SK-N-SH (cell line): Measurements from ENCODE around the gene LPIN2. TPM values are rescaled to one million over a fixed set of nuclear protein-coding genes. Genes with fewer than 3 reads are reported as not detected.

Experiments used
- CTCF ChIA-PET: fragments of 300-600, 350-600 bp; formaldehyde crosslinking; extraction: SDS; loops from one replicate; lab custom pipeline; 2021; lab: Yijun Ruan, JAX
- POLR2A ChIA-PET: fragments of 350-600 bp; sonication (Branson Sonifier 250); formaldehyde crosslinking; extraction: SDS; loops from one replicate; lab custom pipeline; 2020; ENCODE audit warnings: antibody characterized with exemption, inconsistent platforms; lab: Yijun Ruan, JAX
- DNase-seq: peaks from one replicate; pipeline ENCODE4 v3.0.0; 2012
- H2AFZ ChIP-seq: fragments of 200-600 bp; sonication (generic); 2 replicates; pipeline ENCODE4 v1.8.1; 2016; ENCODE audit warnings: antibody characterized with exemption, mild to moderate bottlenecking, low read depth
- H3F3A ChIP-seq: fragments of 200-600 bp; sonication (generic); replicated peaks from 2 replicates; pipeline ENCODE3; 2016; ENCODE audit warnings: antibody characterized with exemption, mild to moderate bottlenecking; ENCODE audit not compliant: insufficient read depth
- H3K27ac ChIP-seq, 2 experiments: fragments of 200-500 bp in 1 of 2; fragments of 200-600 bp in 1 of 2; sonication (Bioruptor generic) in 1 of 2; sonication (generic), shearing (Covaris generic) in 1 of 2; 2 replicates each; pipeline versions ENCODE4 v1.5.1 to v1.6.1; 2014 to 2016; ENCODE audit warnings: low read depth in 2 of 2, inconsistent platforms in 1 of 2, low read length in 1 of 2, mild to moderate bottlenecking in 1 of 2, mixed read lengths in 1 of 2
- H3K27me3 ChIP-seq: fragments of 200-600 bp; sonication (generic), shearing (Covaris generic); 2 replicates; pipeline ENCODE4 v1.6.1; 2016; ENCODE audit warnings: mixed run types; ENCODE audit not compliant: insufficient read depth
- H3K36me3 ChIP-seq, 2 experiments: fragments of 200-500 bp in 1 of 2; fragments of 200-600 bp in 1 of 2; sonication (Bioruptor generic) in 1 of 2; sonication (generic) in 1 of 2; replicated peaks in 1 of 2; 2 replicates each; pipeline versions ENCODE3 to v1.5.1; 2014 to 2016; ENCODE audit warnings: low read length in 1 of 2, mild to moderate bottlenecking in 1 of 2; ENCODE audit not compliant: insufficient read depth in 2 of 2, control insufficient read depth in 1 of 2
- H3K4me1 ChIP-seq, 2 experiments: fragments of 200-500 bp in 1 of 2; fragments of 200-600 bp in 1 of 2; sonication (Bioruptor generic) in 1 of 2; sonication (generic), shearing (Covaris generic) in 1 of 2; 2 replicates each; pipeline versions ENCODE4 v1.5.1 to v1.6.1; 2014 to 2016; ENCODE audit warnings: low read depth in 1 of 2, low read length in 1 of 2, mixed run types in 1 of 2; ENCODE audit not compliant: insufficient read depth in 2 of 2, control insufficient read depth in 1 of 2
- H3K4me2 ChIP-seq: fragments of 200-600 bp; sonication (generic), shearing (Covaris generic); 2 replicates; pipeline ENCODE4 v1.6.1; 2017; ENCODE audit warnings: mixed run types
- H3K4me3 ChIP-seq, 2 experiments: fragments of 200-500 bp in 1 of 2; fragments of 200-600 bp in 1 of 2; sonication (Bioruptor generic) in 1 of 2; sonication (generic), shearing (Covaris generic) in 1 of 2; 2 replicates each; pipeline versions ENCODE4 v1.5.1 to v1.8.1; 2014 to 2016; ENCODE audit warnings: low read depth in 2 of 2, inconsistent platforms in 1 of 2, low read length in 1 of 2, mild to moderate bottlenecking in 1 of 2, mixed read lengths in 1 of 2, moderate library complexity in 1 of 2
- H3K79me2 ChIP-seq: fragments of 200-600 bp; sonication (generic); 2 replicates; pipeline ENCODE4 v1.8.1; 2017; ENCODE audit warnings: mild to moderate bottlenecking; ENCODE audit not compliant: insufficient read depth
- H3K9ac ChIP-seq: fragments of 200-600 bp; sonication (generic); 2 replicates; pipeline ENCODE4 v1.6.1; 2017; ENCODE audit warnings: mixed run types
- H3K9me2 ChIP-seq: fragments of 200-600 bp; sonication (generic); 2 replicates; pipeline ENCODE4 v1.6.1; 2017; ENCODE audit warnings: mixed run types
- H3K9me3 ChIP-seq: fragments of 200-600 bp; sonication (generic); 2 replicates; pipeline ENCODE4 v1.6.1; 2017; ENCODE audit warnings: mixed run types, mild to moderate bottlenecking, moderate library complexity
- H4K20me1 ChIP-seq: fragments of 200-600 bp; sonication (generic); 2 replicates; pipeline ENCODE4 v1.6.1; 2017; ENCODE audit warnings: mild to moderate bottlenecking, mixed run types; ENCODE audit not compliant: insufficient read depth
- CHD2 ChIP-seq: fragments of 150-350 bp; IDR thresholded peaks from 2 replicates; pipeline ENCODE4 v1.6.1; 2018; ENCODE audit warnings: low read length; ENCODE audit not compliant: partially characterized antibody
- EP300 ChIP-seq, 2 experiments: IDR thresholded peaks; 2 replicates each; pipeline versions ENCODE4 v1.4.0 to v1.6.1; 2012; ENCODE audit warnings: borderline replicate concordance in 1 of 2, low read depth in 1 of 2, low read length in 1 of 2
- MAX ChIP-seq: IDR thresholded peaks from 2 replicates; pipeline ENCODE4 v1.4.0; 2012; ENCODE audit warnings: low read depth
- MXI1 ChIP-seq: IDR thresholded peaks from 2 replicates; pipeline ENCODE4 v1.6.1; 2012; ENCODE audit warnings: mild to moderate bottlenecking, low read depth, low read length, improper control_type of control experiment
- NRF1 ChIP-seq: IDR thresholded peaks from 2 replicates; pipeline ENCODE4 v1.6.1; 2012; ENCODE audit warnings: low read depth, mild to moderate bottlenecking, low read length
- POLR2AphosphoS5 ChIP-seq: IDR thresholded peaks from 2 replicates; pipeline ENCODE4 v1.6.1; 2012; ENCODE audit warnings: low read depth, low read length
- RFX5 ChIP-seq: IDR thresholded peaks from 2 replicates; pipeline ENCODE4 v1.6.1; 2012; ENCODE audit warnings: mild to moderate bottlenecking, improper control_type of control experiment, low read length
- RXRA ChIP-seq: IDR thresholded peaks from 2 replicates; pipeline ENCODE4 v1.4.0; 2012; ENCODE audit warnings: low read depth, mild to moderate bottlenecking, borderline replicate concordance
- TCF12 ChIP-seq: IDR thresholded peaks from 2 replicates; pipeline ENCODE4 v1.4.0; 2012
- TEAD4 ChIP-seq: IDR thresholded peaks from 2 replicates; pipeline ENCODE4 v1.4.0; 2012; ENCODE audit warnings: mild to moderate bottlenecking, borderline replicate concordance; ENCODE audit not compliant: insufficient read depth
- USF2 ChIP-seq: fragments of 150-350 bp; IDR thresholded peaks from 2 replicates; pipeline ENCODE4 v1.6.1; 2017; ENCODE audit warnings: antibody characterized with exemption, low read length, low read depth, borderline replicate concordance
- WGBS: methylation state at CpG from one replicate; pipeline ENCODE4 v1.1.6; 2017; ENCODE audit warnings: low lambda C conversion rate; 5-methylcytosine and 5-hydroxymethylcytosine counted together
- polyA plus RNA-seq, 3 experiments: library from polyadenylated mRNA; depleted of rRNA; stranded (reverse); fragments of >200 nt; gene quantifications; 2 replicates each; pipeline ENCODE4 v1.2.3, GENCODE V29; 2012

LPIN2 gene
- polyA plus RNA-seq, 1 of the 3 experiments (the other 2 are of a cell fraction), result 19.3 TPM

GRCh38 chr18:3060667-3061580 is 48.0 kb upstream of the LPIN2 start:
- Histone ChIP-seq H3K27ac (no peak overlapping the region), H3K9me3 (no peaks in the 10 kb centered on the region), H3K9me2 (no peaks in the 10 kb centered on the region), H3K4me3 (no peak overlapping the region), H3K79me2 (no peaks in the 10 kb centered on the region), H3K4me2 (no peak overlapping the region), H4K20me1 (no peaks in the 10 kb centered on the region), H3K36me3 (no peaks in the 10 kb centered on the region), H3K9ac (no peak overlapping the region), H3K4me1 (no peaks in the 10 kb centered on the region; a peak in 1 of 4 replicates), H3K27me3 (no peaks in the 10 kb centered on the region), H3F3A (no peaks in the 10 kb centered on the region), H2AFZ (no peak overlapping the region)
- WGBS, result 87% methylated on average over 15 of the region's 15 CpGs
- CTCF ChIA-PET, result interaction anchor here (1.4 to 4.6 kb wide), 8 partner anchors 8 to 129 kb away, joined by 3 to 70 read pairs (median 12); no protein-coding TSS in a partner anchor
- DNase-seq, result no peak
- TF ChIP-seq NRF1 (no peak), RXRA (no peak), MXI1 (no peak), TEAD4 (no peak), RFX5 (no peak), MAX (no peak), USF2 (no peak), POLR2AphosphoS5 (no peak), CHD2 (no peak), TCF12 (no peak)
- POLR2A ChIA-PET, result no interaction called here

GRCh38 chr18:3059272-3059671 is 46.3 kb upstream of the LPIN2 start:
- Histone ChIP-seq H2AFZ (0 out of 2 replicates have a peak overlapping the region, but pooled peaks have one; percentile 6), H4K20me1 (no peaks in the 10 kb centered on the region), H3F3A (no peaks in the 10 kb centered on the region), H3K9me3 (no peaks in the 10 kb centered on the region), H3K36me3 (no peaks in the 10 kb centered on the region), H3K27me3 (no peaks in the 10 kb centered on the region), H3K4me1 (no peaks in the 10 kb centered on the region; a peak in 1 of 4 replicates), H3K9ac (no peak overlapping the region), H3K4me3 (no peak overlapping the region), H3K4me2 (no peak overlapping the region), H3K27ac (no peak overlapping the region), H3K79me2 (no peaks in the 10 kb centered on the region), H3K9me2 (no peaks in the 10 kb centered on the region)
- CTCF ChIA-PET, result interaction anchor here (2.3 to 2.4 kb wide), 2 partner anchors 10 to 127 kb away, joined by 6 to 8 read pairs; no protein-coding TSS in a partner anchor
- WGBS, result 90% methylated on average over 3 of the region's 3 CpGs
- POLR2A ChIA-PET, result no interaction called here
- DNase-seq, result no peak
- no peak for TF ChIP-seq EP300 (IDR thresholded peaks at IDR 0.05; ENCODE audit: borderline replicate concordance in 1 of 2, low read depth in 1 of 2, low read length in 1 of 2)
